HG03342 (cell line): ENCODE measurements around the gene PLCB3.

Source experiments
- ATAC-seq: cut with Tn5 transposase; IDR thresholded peaks from one replicate; pipeline ENCODE4 v1.9.1; 2021; ENCODE audit warnings: mild to moderate bottlenecking, moderate library complexity; ENCODE audit not compliant: unreplicated experiment

The PLCB3 gene

GRCh38 chr11:64285885-64286800, 34.8 kb downstream of the PLCB3 start:
- ATAC-seq: no peak

DNA sequence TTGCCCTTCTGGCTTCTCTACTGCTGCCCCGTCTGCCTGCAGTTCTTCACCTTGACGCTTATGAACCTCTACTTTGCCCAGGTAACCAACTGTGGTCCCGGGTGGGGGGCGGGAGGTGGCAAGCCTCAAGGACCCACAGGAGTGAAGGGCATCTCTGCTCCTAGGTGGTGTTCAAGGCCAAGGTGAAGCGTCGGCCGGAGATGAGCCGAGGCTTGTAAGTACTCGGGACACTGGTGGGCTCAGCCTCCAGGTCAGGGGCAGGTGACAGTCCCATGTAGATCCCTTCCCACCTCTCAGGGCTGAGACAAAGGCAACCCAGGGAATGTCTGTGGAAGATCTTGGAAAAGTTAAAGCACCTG, 35.5 kb downstream of the PLCB3 start:
- ATAC-seq: no peak

DNA sequence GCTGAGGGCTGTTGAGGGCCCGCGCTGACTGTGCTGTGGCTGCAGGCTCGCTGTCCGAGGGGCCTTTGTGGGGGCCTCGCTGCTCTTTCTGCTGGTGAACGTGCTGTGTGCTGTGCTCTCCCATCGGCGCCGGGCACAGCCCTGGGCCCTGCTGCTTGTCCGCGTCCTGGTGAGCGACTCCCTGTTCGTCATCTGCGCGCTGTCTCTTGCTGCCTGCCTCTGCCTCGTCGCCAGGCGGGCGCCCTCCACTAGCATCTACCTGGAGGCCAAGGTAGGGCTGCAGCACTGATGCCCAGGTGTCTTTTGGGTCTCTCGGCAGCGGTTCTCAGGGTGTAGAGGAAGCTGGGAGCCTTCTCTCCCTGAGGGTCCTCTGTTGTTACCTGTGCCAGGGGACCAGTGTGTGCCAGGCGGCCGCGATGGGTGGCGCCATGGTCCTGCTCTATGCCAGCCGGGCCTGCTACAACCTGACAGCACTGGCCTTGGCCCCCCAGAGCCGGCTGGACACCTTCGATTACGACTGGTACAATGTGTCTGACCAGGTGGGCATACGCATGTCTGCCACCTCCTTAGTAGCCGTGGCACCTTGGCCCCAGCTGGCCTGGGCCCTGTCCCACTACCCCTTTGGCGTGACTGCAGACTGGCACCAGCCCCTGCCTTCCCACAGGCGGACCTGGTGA, 36.5 kb downstream of the PLCB3 start:
- no peak for ATAC-seq

GRCh38 chr11:64288353-64288750, 37.0 kb downstream of the PLCB3 start:
- ATAC-seq: no peak

GRCh38 chr11:64289002-64289564, 37.8 kb downstream of the PLCB3 start:
- no peak for ATAC-seq

DNA sequence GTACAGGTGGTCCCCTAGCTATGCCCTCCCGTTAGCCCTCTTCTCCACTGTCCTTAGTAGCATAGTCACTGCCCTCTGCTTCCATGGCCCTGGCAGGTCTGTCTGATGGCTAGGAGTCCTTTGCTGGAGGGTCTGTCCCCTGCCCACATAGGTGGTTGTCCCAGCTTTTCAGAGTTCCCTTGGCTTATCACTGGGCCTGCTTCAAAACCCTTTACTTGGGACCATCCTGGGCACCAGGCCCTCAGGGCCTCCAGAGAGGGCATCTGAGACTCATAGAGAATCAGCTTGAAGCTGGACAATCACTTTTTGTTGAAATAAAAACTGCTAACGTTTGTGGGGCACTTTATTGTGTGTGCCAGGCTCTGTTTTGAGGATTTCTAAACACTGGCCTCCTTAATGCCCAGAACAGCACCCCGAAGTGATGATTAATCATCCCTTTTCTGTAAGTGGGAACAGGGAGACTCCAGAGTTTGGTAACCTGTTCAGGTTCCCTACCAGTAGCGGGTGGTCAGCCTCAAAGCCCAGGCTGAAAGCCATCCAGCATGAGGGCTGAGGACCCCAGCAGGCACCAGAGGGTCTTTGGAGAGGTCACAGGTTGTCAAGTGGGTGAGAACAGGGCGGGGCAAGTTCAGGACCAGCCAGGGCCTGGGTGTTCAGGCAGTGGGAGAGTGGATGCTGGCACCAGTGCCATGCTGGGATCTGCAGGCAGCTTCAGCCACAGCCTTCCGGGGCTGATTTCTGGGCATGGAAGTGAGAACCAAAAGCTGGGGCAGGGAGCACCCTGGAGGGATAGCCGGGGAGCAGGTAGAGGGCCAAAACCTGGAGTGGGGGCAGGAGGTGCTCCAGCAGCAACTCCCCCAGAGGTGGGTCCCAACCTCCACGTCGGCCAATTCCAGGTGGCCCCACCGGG, 39.3 kb downstream of the PLCB3 start:
- no peak for ATAC-seq

- ATAC-seq: no peak
Observed at GRCh38 chr11:64291262-64291751, 40.0 kb downstream of the PLCB3 start, which contains the start of gene KCNK4. TSS of gene KCNK4 (plus strand) at chr11:64291302. CDS start at chr11:64293019, 1,717 bp downstream.

DNA sequence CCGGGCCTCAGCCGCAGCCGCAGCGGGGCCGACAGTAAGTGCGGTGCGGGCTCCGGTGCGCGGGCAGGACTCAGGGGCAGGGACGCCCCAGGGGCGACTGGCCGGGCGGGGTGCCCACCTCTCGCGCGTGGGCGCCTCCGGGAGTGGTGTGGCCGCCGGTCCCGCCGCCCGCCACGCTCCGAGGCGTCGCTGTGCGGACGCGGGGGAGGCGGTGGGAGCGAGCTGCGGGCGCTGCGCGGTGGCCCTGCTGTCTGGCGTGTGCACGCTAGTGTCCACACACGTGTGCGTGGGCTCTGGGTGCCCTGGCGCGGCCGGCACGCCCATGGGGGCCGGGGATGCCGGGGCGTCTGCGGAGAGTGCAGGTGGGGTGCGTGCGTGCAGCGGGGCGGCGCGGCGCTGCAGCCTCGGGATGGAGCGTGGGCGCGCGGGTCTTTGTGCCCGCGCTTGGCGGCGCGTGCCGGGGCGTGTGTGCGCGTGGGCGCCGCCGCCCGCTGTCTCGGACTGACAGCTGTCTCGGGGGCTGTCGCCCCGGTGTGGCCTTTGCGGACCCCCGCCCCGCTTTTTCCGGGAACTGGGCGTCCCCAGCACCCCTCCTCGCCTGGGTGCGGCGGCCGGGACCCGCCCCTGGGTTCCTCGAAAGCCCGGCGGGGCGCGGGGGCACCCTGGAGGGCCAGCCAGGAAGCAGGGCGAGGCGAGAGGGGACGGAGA, 40.6 kb downstream of the PLCB3 start:
- ATAC-seq: no peak

- ATAC-seq: no peak
Observed at GRCh38 chr11:64292460-64293254, 41.3 kb downstream of the PLCB3 start.

- ATAC-seq: no peak
Observed at GRCh38 chr11:64294774-64295173, 43.4 kb downstream of the PLCB3 start.

DNA sequence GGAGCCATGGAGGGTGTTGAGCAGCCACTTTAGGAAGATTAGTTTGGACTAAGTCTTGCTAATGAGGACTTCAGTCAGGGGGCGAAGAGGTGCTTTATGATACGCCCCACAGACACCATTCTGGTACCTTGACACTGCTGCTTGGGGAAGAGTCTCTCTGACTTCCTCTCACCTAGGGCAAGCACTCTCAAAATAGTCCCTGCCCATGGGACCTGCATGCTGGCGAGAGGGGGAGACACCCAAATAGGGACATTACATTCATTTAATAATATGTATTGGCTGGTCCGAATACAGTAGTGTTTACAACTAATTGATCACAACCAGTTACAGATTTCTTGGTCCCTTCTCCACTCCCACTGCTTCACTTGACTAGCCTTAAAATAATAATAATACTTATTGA, 44.4 kb downstream of the PLCB3 start:
- ATAC-seq: no peak

DNA sequence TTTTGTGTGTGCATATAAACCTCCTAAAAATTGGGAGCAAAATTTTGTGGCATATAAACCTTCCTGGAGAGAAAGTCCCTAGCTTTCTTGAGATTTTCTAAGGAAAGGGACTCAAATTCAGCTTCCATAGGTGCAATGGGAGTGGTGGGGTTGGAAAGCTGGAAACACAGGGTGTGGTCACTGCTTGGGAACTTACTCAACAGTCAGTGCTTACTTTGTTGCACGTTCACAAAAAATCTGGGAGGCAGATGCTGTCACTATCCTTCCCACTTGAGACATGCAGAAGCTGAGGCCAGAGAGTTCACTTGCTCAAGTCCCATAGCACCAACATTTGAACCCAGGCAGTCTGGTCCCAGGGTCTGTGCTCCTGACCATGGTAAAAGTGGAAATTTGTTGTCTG, 44.9 kb downstream of the PLCB3 start:
- no peak for ATAC-seq

DNA sequence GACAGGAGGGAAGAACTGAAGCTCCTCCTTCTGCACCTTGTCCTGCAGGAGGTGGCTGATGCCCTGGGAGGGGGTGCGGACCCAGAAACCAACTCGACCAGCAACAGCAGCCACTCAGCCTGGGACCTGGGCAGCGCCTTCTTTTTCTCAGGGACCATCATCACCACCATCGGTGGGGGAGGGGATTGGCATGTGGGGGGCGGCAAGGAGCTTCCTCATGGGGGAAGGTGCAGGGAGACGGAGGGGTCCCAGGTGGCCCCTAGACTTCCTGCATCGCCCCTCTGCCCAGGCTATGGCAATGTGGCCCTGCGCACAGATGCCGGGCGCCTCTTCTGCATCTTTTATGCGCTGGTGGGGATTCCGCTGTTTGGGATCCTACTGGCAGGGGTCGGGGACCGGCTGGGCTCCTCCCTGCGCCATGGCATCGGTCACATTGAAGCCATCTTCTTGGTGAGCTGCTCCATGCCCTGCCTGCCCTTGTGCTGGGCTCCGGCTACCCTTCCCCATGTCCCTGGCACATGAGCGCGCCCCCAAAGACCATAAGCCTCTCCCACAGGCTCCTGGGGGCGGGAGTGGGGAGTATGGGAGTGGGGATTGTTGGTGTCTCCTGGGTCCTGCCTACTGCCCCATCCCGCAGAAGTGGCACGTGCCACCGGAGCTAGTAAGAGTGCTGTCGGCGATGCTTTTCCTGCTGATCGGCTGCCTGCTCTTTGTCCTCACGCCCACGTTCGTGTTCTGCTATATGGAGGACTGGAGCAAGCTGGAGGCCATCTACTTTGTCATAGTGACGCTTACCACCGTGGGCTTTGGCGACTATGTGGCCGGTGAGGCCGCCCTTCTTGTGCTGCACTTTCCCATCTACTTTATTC, 45.7 kb downstream of the PLCB3 start:
- ATAC-seq: no peak

DNA sequence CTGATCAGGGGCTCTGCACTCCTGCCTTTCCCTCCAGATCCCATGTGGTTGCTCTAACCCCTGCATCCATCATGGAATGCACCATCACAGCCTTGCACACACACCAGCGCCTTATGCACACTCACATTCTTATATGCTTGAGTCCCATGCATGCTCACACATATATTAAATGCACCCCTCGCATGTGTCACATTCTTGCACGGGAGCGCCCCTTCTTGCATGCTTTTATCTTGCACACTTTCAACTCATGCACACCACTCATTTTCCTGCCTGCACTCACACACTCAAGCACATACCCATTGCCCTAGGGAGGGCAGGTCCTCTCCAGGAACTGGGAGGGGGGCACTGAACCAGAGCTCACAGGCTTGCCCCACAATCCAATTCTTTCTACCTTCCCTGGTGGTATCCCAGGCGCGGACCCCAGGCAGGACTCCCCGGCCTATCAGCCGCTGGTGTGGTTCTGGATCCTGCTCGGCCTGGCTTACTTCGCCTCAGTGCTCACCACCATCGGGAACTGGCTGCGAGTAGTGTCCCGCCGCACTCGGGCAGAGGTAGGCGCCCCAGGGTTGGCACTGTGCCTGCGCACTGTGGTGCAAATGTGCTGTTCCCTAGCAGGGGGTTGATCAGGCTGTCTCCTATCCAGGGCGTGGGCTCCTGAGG, 46.5 kb downstream of the PLCB3 start:
- no peak for ATAC-seq

GRCh38 chr11:64298966-64299846, 47.9 kb downstream of the PLCB3 start:
- ATAC-seq: no peak

DNA sequence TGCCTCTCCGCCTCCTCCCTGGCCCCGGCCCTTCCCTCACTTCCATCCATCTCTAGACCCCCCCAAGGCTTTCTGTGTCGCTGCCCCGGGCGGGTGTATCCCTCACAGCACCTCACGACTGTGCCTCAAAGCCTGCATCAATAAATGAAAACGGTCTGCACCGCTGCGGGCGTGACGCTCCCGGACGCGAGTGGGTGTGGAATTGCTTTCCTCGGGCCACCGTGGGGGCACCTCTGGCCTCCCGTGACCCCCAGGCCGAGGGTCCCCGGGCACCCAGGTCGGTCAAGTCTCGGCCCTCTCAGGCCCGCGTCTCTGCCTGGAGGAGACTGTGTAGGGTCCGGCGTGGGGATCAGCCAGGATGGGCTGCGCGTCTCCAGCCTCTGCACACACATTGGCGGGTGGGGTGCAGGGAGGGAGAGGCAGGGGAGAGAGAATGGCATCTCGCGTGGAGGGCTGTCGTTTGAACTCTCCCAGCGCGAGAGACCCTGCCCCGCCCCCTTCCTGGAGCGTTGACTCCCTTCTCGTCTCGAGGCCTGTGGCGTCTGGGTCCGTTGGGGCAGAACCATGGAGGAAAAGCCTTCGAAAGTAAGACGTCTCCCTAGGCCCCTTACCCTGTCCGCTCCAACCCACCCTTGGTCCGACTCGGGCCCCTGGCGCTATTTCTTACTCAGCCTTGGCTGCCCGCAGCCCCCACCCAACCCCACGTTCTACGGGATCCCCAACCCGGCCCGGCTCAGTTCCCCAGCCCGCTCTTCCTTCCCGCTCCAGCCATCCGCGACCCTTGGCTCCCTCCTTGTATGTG, 48.7 kb downstream of the PLCB3 start, which contains the start of gene CATSPERZ:
TSS of gene CATSPERZ (plus strand) at position 512 of the 802 bp plus-strand sequence. CDS start at position 565, 53 bp downstream.
- ATAC-seq: no peak
